Measurements from ENCODE around the gene TMEM272.

- TF ChIP-seq, protein P1, sequence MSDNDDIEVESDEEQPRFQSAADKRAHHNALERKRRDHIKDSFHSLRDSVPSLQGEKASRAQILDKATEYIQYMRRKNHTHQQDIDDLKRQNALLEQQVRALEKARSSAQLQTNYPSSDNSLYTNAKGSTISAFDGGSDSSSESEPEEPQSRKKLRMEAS (IDR thresholded peaks at IDR 0.05; ENCODE audit: low read depth, low read length), result no peak
- TF ChIP-seq, protein P2, sequence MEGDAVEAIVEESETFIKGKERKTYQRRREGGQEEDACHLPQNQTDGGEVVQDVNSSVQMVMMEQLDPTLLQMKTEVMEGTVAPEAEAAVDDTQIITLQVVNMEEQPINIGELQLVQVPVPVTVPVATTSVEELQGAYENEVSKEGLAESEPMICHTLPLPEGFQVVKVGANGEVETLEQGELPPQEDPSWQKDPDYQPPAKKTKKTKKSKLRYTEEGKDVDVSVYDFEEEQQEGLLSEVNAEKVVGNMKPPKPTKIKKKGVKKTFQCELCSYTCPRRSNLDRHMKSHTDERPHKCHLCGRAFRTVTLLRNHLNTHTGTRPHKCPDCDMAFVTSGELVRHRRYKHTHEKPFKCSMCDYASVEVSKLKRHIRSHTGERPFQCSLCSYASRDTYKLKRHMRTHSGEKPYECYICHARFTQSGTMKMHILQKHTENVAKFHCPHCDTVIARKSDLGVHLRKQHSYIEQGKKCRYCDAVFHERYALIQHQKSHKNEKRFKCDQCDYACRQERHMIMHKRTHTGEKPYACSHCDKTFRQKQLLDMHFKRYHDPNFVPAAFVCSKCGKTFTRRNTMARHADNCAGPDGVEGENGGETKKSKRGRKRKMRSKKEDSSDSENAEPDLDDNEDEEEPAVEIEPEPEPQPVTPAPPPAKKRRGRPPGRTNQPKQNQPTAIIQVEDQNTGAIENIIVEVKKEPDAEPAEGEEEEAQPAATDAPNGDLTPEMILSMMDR (IDR thresholded peaks at IDR 0.05; ENCODE audit: low read depth, low read length), result peak; percentile 6
- no peak for TF ChIP-seq POLR2A (IDR thresholded peaks at IDR 0.05; ENCODE audit: extremely low read depth, insufficient read length)
These were observed 20.9 kb upstream of the TMEM272 start for GRCh38 chr13:51865838-51866237.

Data from NB4 (cell line).